Astrocyte of the spinal cord (primary cell): ENCODE data around the gene CATSPERZ.

ENCODE experiments used
- DNase-seq: peaks from one replicate; pipeline ENCODE4 v3.0.0; 2011; ENCODE audit warnings: low read depth, low spot score
- H3K4me3 ChIP-seq: 2 replicates; pipeline ENCODE4 v1.5.1; 2011; ENCODE audit warnings: low read depth, mild to moderate bottlenecking, low read length, moderate library complexity
- CTCF ChIP-seq: IDR thresholded peaks from 2 replicates; pipeline ENCODE4 v1.5.1; 2012; ENCODE audit warnings: low read depth, mild to moderate bottlenecking, low read length, inconsistent platforms
- in situ Hi-C: cut with HindIII; loops from 2 replicates; pipeline ENCODE4 v1.10.0; 2017; ENCODE audit warnings: low sequenced_read_pairs

CATSPERZ gene

GRCh38 chr11:64264371-64264852 is 35.7 kb upstream of the CATSPERZ start:
- in situ Hi-C loops = no loop called here
- H3K4me3 ChIP-seq = no peak overlapping the region
- DNase-seq = no peak
- TF ChIP-seq CTCF = no peak

GRCh38 chr11:64265176-64266160 is 34.7 kb upstream of the CATSPERZ start:
- in situ Hi-C loops = no loop called here
- no peak for TF ChIP-seq CTCF
- DNase-seq = no peak
- no peak overlapping the region for H3K4me3 ChIP-seq

GRCh38 chr11:64266339-64266738 is 33.8 kb upstream of the CATSPERZ start:
- H3K4me3 ChIP-seq = no peak overlapping the region
- DNase-seq = no peak
- in situ Hi-C loops = no loop called here
- TF ChIP-seq CTCF = no peak

- DNase-seq = no peak
- no peak overlapping the region for H3K4me3 ChIP-seq
- in situ Hi-C loops = no loop called here
- no peak for TF ChIP-seq CTCF
These were observed 32.8 kb upstream of the CATSPERZ start for GRCh38 chr11:64267207-64267945.

- in situ Hi-C loops = no loop called here
- TF ChIP-seq CTCF = no peak
- peak; percentile 26 for DNase-seq
- H3K4me3 ChIP-seq = peak overlapping the region; percentile 58
These were observed 31.9 kb upstream of the CATSPERZ start for GRCh38 chr11:64268025-64268892.
